GM18861 (cell line): ENCODE results near the gene MS4A1.
A peak's percentile ranks its signal among the peaks of the same experiment; 100 is the strongest.
"Not testable (repeated sequence)": the region's sequence is repeated elsewhere in the genome, so short reads cannot be mapped to it uniquely, and the experiment has no call there.

ENCODE experiments used
- ATAC-seq: cut with Tn5 transposase; IDR thresholded peaks from one replicate; pipeline ENCODE4 v1.9.1; 2021; ENCODE audit not compliant: unreplicated experiment

The MS4A1 gene

DNA sequence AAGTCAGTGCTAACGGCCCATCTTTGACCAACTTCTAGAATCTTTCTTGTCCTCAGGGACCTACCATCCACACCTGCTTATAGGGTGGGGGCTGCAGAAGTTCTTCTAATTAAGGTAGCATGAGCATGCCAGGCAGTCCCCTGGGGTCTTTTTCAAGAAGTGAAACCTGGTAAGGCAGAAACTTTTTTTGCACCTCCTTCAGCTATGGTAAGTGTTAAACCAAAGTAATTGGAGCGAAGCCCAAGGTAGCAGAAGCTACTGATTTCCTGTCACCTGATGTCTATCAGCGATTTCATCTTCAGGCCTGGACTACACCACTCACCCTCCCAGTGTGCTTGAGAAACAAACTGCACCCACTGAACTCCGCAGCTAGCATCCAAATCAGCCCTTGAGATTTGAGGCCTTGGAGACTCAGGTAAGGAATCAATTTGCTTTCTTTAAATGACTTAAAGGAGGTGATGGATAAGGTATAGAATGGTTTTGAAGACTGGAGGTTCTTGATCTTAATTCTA lies at the start of gene MS4A1:
TSS of gene MS4A1 (plus strand) at position 317 of the 512 bp plus-strand sequence. CDS start 6,528 bp downstream, outside the sequence.
- ATAC-seq: peak; percentile 81

DNA sequence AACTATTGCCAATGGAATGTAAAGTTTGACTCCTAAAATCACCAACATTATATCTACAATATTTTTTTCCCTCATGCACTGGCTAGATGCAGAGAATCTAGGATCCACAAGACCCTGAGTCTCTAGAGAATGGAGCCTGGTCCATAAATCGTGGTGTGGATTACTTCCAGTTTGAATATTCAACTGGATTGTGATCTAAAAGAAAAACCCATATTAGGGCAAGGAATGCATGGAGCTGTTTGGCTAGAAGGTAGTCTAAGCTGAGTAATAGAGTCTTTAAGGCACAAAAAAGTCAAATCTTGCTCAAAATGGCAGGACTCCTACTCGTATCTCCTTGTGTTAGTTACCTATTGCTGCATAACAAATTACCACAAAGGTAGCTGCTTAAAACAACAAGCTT lies 35.6 kb upstream of the MS4A1 start:
- no peak for ATAC-seq

DNA sequence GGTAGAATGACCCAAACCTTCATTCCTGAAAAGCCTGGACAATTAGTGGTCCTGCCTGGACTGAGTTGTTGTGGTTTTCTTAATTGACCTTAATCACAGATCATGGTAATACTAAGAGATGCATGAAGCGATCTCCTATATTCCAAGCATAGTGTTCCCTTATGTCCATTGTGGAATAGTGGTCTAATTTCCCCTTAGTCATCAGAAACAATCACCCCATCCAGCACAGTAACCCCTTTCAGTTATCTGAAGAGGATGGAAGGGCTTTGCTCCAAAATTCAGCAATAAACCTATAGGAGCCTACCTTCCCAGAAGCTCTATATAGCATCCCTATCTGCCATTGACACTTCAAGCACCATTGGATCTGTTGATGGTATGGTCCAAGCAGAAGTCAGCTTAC lies 33.0 kb upstream of the MS4A1 start:
- no peak for ATAC-seq

DNA sequence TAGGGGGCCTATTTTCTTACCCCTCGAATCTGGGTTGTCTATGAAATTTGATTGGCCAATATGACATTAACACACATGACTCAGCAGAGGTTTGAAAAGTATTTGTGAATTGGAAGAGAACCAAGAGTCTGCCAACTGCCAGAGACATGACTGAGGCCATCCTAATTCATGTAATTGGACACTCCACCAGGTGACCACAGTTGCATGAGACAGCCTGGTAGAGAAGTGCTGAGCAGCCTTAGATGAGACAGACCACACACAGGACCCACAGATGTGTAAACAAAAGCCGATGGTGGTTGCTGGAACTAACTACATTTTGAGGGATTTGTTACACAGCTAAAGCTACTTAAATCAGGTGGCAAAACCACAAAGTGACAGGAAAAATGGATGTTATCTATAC lies 27.1 kb upstream of the MS4A1 start:
- ATAC-seq: no peak

DNA sequence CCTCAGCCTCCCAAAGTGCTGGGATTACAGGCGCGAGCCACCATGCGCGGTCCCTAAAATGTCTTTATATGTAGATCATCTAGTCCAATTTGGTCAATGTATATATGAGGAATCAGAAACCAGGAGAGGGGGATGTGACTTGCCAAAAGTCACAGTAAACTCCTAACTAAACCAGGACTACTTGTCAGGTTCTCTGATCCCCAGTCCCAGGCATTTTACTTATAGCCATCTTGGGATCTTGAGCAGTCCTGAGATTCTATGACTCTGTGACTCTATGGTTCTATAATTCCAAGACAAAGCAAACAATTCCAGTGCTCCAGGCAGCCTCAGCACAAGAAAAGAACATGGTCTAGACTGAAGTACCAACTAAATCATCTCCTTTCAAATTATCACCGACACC lies 26.4 kb upstream of the MS4A1 start, which contains the start of gene MS4A5:
TSS of gene MS4A5 (plus strand) at position 301 of the 400 bp plus-strand sequence. CDS start 103 bp downstream, outside the sequence.
- no peak for ATAC-seq

DNA sequence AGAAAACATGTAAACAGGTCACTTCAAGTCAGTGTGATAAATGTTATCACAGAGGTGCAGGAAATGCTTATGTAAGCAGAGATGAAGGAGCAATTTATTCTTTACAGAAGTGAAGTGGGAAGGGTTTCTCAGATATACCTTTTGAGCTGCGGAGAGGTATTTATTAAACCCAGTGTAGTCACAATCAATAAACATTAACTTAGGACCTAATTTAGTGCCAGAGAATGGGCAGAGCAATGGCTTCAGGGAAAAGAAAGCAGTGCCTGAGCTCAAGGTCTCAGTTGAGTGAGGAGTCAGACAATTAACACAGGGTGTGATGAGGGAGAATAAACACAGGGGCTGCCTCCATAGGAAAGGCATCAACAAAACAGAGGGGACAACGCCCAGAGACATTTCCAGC lies 24.4 kb upstream of the MS4A1 start:
- no peak for ATAC-seq

DNA sequence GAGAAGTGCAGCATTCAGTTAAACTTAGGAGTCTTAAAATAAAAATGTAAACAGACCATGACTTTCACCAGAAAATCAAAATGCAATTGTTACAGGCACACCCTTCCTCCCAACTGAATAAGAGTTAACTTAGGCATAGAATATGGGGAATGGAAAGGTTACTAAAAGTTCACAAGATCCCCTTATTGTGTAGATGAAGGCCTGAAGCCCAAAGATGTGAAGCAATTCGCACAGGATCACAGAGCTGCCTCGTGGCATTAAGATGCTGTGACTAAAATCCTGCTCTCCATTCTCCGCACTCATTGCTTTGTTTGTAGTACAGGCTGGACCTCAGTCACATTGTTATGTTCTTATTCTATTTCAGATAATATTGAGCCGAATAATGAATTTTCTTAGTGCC lies 22.2 kb upstream of the MS4A1 start:
- ATAC-seq: no peak

DNA sequence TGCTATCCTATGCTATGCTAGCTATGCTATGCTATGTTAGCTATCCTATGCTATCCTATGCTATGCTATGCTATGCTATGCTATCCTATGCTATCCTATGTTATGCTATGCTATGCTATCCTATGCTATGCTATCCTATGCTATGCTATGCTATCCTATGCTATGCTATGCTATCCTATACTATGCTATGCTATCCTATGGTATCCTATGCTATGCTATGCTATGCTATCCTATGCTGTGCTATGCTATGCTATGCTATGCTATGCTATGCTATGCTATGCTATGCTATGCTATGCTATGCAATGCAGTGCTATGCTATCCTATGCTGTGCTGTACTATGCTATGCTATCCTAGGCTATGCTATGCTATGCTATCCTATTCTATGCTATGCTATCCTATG lies 8.6 kb upstream of the MS4A1 start:
- ATAC-seq: no peak

DNA sequence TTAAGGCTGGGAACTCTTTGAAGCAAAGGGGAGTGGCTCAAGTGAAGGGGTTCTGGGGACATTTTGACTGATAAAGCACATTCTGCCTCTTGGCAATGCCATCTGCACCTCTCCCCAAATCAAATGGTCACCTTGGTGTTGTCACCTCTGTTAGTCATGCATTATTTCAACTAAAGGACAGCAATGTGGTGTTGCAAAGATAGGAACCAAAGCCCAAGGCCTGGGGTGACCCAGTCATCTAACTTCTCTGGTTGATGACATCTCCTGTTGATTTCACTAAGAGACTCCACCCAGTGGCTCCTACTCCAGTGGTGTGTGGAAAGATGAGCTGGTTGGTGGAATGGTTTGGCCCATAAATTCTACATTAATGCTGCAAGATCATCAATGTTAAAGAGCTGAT lies 7.8 kb upstream of the MS4A1 start:
- ATAC-seq: no peak

DNA sequence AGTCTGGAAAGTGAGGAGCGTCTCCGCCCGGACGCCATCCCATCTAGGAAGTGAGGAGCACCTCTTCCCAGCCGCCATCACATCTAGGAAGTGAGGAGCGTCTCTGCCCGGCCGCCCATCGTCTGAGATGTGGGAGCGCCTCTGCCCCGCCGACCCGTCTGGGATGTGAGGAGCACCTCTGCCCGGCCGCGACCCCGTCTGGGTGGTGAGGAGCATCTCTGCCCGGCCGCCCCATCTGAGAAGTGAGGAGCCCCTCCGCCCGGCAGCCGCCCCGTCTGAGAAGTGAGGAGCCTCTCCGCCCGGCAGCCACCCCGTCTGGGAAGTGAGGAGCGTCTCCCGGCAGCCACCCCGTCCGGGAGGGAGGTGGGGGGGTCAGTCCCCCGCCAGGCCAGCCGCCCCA lies 4.5 kb upstream of the MS4A1 start:
- ATAC-seq: not testable (repeated sequence)

DNA sequence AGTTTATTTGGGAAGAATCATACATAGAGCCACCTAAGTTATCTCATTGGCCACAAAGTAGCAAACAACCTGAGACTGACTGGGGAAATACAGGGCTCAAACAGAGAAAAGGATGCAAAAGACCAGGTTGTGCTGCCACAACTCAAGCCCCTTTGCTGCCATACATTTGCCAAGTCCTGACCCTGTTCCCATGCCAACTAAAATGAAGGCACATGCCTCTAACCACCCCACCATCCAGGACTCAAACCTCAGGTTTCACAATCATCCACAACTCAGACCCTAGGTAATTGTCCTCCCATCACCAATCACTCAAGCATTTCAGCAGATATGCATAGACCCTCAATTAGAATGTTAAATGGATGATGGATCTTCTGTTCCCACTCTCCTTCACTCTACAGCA lies 1.4 kb upstream of the MS4A1 start:
- ATAC-seq: no peak

DNA sequence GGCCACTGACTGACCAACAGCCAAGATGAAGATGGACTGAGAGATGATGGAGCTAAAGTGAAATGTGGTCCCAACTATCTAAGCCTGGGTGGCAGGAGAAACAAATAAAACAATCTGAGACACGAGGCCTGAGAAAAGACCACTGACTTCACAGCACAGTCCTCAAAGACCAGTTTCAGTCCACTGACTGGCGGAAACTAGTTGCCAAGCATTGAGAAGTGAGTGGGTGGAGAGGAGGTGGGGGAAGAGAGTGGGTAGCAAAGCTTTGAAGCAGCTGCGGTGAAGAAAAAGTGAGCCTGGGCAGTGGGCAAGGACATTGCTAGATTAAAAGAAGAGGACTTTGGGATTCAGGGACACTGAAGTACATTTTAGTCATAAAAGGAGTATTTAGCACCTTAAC lies 1.9 kb downstream of the MS4A1 start:
- ATAC-seq: peak; percentile 28

DNA sequence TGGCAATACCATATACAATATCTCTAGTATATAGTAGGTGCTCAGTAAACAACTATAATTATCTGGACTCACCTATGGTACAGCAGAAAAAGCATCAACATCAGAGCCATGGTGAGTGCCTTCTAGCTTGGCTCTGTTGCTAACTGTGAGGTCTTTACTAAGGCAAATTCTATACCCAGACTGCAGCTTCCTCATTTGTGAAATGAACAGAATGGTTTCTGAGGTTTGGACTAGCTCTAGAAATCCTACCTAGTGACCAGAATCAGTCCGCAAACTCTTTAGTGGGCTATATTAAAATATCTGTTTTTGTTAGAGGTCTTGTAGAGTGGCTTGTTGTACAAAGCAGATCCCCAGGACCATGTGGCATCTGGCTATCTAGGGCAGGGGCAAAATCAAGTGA lies 3.7 kb downstream of the MS4A1 start:
- ATAC-seq: no peak

DNA sequence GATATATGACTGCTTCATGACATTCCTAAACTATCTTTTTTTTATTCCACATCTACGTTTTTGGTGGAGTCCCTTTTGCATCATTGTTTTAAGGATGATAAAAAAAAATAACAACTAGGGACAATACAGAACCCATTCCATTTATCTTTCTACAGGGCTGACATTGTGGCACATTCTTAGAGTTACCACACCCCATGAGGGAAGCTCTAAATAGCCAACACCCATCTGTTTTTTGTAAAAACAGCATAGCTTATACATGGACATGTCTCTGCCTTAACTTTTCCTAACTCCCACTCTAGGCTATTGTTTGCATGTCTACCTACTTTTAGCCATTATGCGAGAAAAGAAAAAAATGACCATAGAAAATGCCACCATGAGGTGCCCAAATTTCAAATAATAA lies 13.2 kb downstream of the MS4A1 start:
- no peak for ATAC-seq

DNA sequence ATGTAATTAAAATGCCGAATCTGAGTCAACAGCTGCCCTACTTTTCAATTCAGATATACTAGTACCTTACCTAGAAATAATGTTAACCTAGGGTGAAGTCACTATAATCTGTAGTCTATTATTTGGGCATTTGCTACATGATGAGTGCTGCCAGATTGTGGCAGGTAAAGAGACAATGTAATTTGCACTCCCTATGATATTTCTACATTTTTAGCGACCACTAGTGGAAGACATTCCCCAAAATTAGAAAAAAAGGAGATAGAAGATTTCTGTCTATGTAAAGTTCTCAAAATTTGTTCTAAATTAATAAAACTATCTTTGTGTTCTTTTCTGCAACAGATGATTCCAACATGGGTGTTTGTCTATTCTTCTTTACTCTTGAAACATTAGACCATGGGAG lies 14.1 kb downstream of the MS4A1 start:
- ATAC-seq: no peak

DNA sequence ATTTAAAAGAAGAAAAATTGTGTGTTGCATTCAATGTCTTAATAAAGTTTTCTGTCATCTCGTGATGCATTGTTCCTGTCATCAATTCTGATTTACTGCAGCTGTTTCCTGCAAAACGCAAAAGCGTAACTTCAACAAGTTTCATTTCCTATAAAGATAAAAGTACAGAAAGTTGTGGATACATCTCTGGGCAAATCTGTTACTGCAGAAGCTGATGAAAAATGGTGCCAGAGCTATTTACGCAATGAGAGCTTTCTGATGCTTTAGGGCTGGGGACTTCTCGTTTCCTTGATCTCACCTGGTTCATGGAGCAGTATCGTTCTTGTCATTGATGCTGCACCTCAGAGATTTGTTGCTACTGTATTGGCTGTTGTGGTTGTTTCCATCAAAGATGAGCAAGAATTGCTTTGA lies 21.4 kb downstream of the MS4A1 start:
- no peak for ATAC-seq

DNA sequence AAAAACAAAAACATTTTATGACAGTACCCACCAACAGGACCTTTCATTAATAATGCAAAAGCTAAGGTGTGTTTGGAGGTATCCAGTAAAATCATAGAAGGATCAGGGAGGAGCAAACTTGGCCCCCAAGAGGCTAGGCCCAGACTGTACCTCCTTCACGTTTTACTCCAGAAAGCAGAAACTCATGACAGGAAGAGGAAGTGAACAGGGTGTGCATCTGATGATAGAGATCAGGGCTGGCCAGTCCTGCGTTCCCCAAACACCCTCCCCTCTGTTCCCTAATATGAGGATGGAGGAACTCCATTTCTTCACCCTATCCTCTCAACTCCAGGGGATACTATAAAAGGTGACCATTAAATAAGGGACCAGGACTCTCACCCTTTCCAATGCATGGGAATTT lies 26.7 kb downstream of the MS4A1 start:
- ATAC-seq: no peak

DNA sequence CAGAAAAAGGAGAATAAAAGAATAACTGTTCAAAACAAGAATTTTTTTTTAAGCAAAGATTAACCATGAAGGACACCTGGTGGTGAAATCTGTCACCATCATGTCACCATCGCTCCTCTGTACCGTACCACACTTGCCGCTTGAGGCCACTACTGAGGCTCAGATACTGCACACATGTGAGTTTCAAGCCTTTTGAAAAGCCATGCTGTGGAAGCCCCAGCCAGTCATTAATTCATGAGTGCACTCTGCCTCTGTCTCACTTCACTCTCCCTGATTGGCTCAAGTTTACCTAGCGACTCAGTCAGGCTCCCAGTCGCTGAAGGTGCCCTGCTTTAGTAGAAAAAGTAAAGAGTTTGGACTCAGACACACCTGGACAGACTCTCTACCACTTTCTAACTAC lies 30.3 kb downstream of the MS4A1 start:
- ATAC-seq: peak; percentile 94

DNA sequence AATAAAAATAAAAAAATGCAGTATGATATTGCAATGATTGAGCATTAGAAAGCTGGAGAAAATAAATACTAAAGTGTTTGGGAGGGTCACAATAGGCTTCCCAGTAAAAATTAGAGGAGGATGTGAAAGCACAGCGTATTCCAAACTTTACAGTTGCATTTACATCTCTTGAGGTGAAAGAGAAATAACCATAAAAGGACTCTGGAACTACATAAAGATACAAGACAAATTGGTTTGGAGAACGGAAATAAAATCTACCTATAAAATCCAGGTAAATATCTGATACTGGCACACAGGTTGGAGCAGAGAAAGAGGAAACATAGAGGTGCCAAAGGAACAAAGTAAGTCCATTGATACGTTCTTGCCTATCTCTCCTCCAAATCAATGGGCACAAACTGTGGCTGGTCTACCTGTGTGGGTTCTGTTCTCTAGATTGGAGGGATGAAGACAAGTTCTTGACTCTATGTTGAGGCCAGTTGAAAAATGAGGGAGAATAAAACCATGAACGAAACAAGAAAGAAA lies 36.9 kb downstream of the MS4A1 start, which contains the start of gene MS4A12:
TSS of gene MS4A12 (plus strand) at position 291 of the 522 bp plus-strand sequence. CDS start 4,541 bp downstream, outside the sequence.
- ATAC-seq: no peak

DNA sequence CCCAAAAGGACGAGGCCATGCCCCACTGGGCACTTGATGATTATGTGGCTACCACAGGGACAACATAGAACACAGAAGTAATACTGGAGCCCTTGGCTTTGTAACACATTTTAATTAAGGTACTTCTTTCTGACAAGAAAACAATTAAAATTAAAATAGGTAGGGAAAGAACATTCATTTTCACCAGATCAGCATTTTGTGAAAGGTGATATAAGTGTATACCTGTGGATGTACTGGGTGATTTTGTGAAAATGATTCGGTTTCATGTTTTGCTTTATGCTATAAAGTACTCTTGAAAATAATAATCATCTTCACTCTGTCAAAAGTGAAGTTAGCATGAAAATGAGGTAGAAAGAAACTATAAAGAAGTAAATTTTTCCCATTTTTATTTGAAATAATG lies 37.8 kb downstream of the MS4A1 start:
- no peak for ATAC-seq

DNA sequence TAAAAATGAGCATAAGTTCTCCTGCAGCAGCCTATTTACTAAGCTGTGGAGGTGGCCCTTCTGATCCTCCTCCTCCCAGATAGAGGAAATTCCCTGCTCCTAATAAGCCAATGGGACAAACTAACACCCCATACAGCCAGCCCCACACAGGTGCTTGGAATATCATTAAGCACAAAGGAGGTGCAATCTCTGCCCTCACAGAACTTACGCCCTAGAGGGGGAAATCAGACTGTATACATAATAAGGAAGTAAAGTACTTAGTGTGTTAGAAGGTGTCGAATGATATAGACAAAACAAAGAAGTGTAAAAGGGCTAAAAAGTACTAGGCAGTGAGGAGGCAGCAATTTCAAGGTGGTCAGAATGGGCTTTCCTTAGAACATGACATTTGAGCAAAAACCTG lies 42.8 kb downstream of the MS4A1 start:
- ATAC-seq: no peak

DNA sequence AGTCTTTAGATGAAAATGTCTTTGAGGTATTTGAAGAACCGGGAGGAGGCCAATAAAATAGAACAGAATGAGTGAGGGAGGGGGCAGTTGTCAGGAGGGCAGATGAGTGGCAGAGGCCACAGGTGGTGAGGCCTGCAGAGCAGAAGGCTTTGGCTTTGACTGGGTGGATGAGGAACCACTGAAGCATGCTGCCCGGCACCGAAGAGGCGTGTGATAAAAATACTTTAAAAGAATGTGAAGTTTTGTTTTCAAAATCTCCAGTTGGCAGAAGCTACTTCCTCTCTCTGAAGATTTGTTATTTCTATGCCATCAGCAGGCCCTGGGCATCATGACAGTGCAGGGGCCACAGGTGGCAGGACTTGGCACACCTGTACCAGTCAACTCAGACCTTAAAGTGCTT lies 43.2 kb downstream of the MS4A1 start:
- ATAC-seq: no peak

DNA sequence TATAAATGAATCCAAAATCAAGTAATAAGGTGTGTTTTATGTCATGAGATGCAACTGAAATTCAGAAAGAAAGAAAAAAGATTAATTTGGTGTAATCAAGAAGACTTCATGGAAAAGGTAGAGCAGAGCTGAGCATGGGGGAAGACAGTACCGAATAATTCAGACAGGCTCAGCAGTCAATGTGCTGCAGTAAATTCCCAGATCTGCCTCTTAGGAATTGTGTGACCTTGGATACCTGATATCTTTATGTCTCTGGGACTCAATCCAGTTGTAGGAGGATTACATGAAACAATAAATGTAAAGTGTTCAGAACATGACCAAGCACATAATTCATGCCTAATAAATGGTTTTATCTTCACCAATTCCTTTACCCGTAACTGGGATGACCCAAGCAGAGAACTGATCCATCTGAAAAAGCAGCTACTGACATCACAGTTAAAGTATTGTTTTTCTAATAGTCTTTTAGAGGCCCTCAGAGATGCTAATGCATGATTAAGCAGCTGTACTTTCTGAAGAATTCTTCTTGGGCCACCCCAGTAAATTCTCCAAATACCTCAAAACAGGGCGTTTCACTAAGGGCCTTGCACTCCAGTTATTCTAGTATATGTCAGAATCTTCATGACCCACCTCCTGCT lies 44.7 kb downstream of the MS4A1 start:
- ATAC-seq: no peak
